Measurements from ENCODE around the gene ECD. TPM values are rescaled to one million over a fixed set of nuclear protein-coding genes. Genes with fewer than 3 reads are reported as not detected.
"Not testable (repeated sequence)": the region's sequence is repeated elsewhere in the genome, so short reads cannot be mapped to it uniquely, and the experiment has no call there.

The ECD gene
- total RNA-seq, 1 experiment from 2014 or later = 38.3 TPM

GRCh38 chr10:73126343-73126742 lies 41.5 kb downstream of the ECD start:
- DNase-seq = no peak
- H3K4me3 ChIP-seq = no peak overlapping the region
- no peaks in the 10 kb centered on the region for H3K27me3 ChIP-seq
- no peaks in the 10 kb centered on the region for H3K9me3 ChIP-seq
- H3K36me3 ChIP-seq = peaks cover 28% of the 10 kb centered on the region

GRCh38 chr10:73119952-73120351 lies 47.9 kb downstream of the ECD start:
- Histone ChIP-seq H3K27me3 (no peaks in the 10 kb centered on the region), H3K4me3 (no peak overlapping the region), H3K9me3 (no peaks in the 10 kb centered on the region), H3K36me3 (peaks cover 5% of the 10 kb centered on the region)
- no peak for DNase-seq

GRCh38 chr10:73119457-73119856 lies 48.4 kb downstream of the ECD start:
- Histone ChIP-seq H3K4me3 (no peak overlapping the region), H3K36me3 (peaks cover 2% of the 10 kb centered on the region), H3K27me3 (no peaks in the 10 kb centered on the region), H3K9me3 (no peaks in the 10 kb centered on the region)
- DNase-seq = no peak

GRCh38 chr10:73117976-73118743 lies 49.6 kb downstream of the ECD start:
- H3K36me3 ChIP-seq = no peaks in the 10 kb centered on the region; the same call in 1 of the 2 replicates
- no peak for DNase-seq
- H3K9me3 ChIP-seq = no peaks in the 10 kb centered on the region
- no peak overlapping the region for H3K4me3 ChIP-seq
- H3K27me3 ChIP-seq = no peaks in the 10 kb centered on the region

- H3K9me3 ChIP-seq = no peaks in the 10 kb centered on the region
- peaks cover 5% of the 10 kb centered on the region for H3K36me3 ChIP-seq
- H3K4me3 ChIP-seq = no peak overlapping the region
- DNase-seq = no peak
- no peaks in the 10 kb centered on the region for H3K27me3 ChIP-seq
These were observed 51.8 kb downstream of the ECD start for GRCh38 chr10:73116017-73116416.

GRCh38 chr10:73113551-73113950 lies 54.3 kb downstream of the ECD start:
- Histone ChIP-seq H3K36me3 (peaks cover 22% of the 10 kb centered on the region), H3K27me3 (no peaks in the 10 kb centered on the region), H3K4me3 (no peak overlapping the region), H3K9me3 (0 out of 2 replicates have a peak, but pooled peaks cover 5% of the 10 kb centered on the region)
- no peak for DNase-seq

- H3K9me3 ChIP-seq, H3K4me3 ChIP-seq, H3K27me3 ChIP-seq, DNase-seq: not testable (repeated sequence)
- H3K36me3 ChIP-seq = peaks cover 22% of the 10 kb centered on the region
These were observed 55.8 kb downstream of the ECD start for GRCh38 chr10:73112032-73112431.

- Histone ChIP-seq H3K36me3 (peaks cover 22% of the 10 kb centered on the region), H3K9me3 (0 out of 2 replicates have a peak, but pooled peaks cover 5% of the 10 kb centered on the region), H3K4me3 (no peak within 1 kb of the TSS), H3K27me3 (no peaks in the 10 kb centered on the region)
- no peak for DNase-seq
These were observed 57.4 kb downstream of the ECD start, which contains the start of gene NUDT13 for GRCh38 chr10:73110345-73110849. Gene NUDT13 (plus strand): TSS chr10:73110455. CDS start chr10:73114366, 3,911 bp downstream.

GRCh38 chr10:73109248-73109652 lies 58.6 kb downstream of the ECD start:
- H3K27me3 ChIP-seq, H3K9me3 ChIP-seq, H3K4me3 ChIP-seq, DNase-seq: not testable (repeated sequence)
- H3K36me3 ChIP-seq = peaks cover 22% of the 10 kb centered on the region

GRCh38 chr10:73106301-73106700 lies 61.5 kb downstream of the ECD start:
- no peak overlapping the region for H3K4me3 ChIP-seq
- H3K9me3 ChIP-seq = 0 out of 2 replicates have a peak, but pooled peaks cover 5% of the 10 kb centered on the region
- peaks cover 17% of the 10 kb centered on the region for H3K36me3 ChIP-seq
- DNase-seq = no peak
- no peaks in the 10 kb centered on the region for H3K27me3 ChIP-seq

- no peak for DNase-seq
- no peak overlapping the region for H3K4me3 ChIP-seq
- H3K9me3 ChIP-seq = no peaks in the 10 kb centered on the region
- no peaks in the 10 kb centered on the region for H3K27me3 ChIP-seq
- H3K36me3 ChIP-seq = no peaks in the 10 kb centered on the region
These were observed 68.7 kb downstream of the ECD start for GRCh38 chr10:73099141-73099540.

- Histone ChIP-seq H3K4me3 (peak overlapping the region; percentile 88), H3K27me3 (no peaks in the 10 kb centered on the region), H3K9me3 (no peaks in the 10 kb centered on the region), H3K36me3 (no peaks in the 10 kb centered on the region)
- DNase-seq = no peak
These were observed 70.5 kb downstream of the ECD start for GRCh38 chr10:73097305-73097670.

- no peaks in the 10 kb centered on the region for H3K36me3 ChIP-seq
- no peaks in the 10 kb centered on the region for H3K27me3 ChIP-seq
- DNase-seq = peak; percentile 97
- H3K4me3 ChIP-seq = peak within 1 kb of the TSS; percentile 88
- no peaks in the 10 kb centered on the region for H3K9me3 ChIP-seq
These were observed 71.1 kb downstream of the ECD start, which contains the start of gene P4HA1 for GRCh38 chr10:73096449-73097304. Gene P4HA1 (minus strand): TSS chr10:73096866. CDS start chr10:73074883, 21,983 bp downstream.

- no peaks in the 10 kb centered on the region for H3K9me3 ChIP-seq
- H3K27me3 ChIP-seq = no peaks in the 10 kb centered on the region
- H3K4me3 ChIP-seq = peak overlapping the region; percentile 88
- peak; percentile 74 for DNase-seq
- H3K36me3 ChIP-seq = no peaks in the 10 kb centered on the region
These were observed 71.8 kb downstream of the ECD start for GRCh38 chr10:73096041-73096448.

GRCh38 chr10:73095481-73096021 lies 72.3 kb downstream of the ECD start:
- Histone ChIP-seq H3K4me3 (peak overlapping the region; percentile 88), H3K27me3 (no peaks in the 10 kb centered on the region), H3K36me3 (no peaks in the 10 kb centered on the region), H3K9me3 (no peaks in the 10 kb centered on the region)
- DNase-seq = peak; percentile 54

GRCh38 chr10:73094986-73095480 lies 72.8 kb downstream of the ECD start:
- Histone ChIP-seq H3K9me3 (no peaks in the 10 kb centered on the region), H3K27me3 (no peaks in the 10 kb centered on the region), H3K4me3 (peak overlapping the region; percentile 88), H3K36me3 (no peaks in the 10 kb centered on the region)
- DNase-seq = no peak

Data from MG63 (cell line).